Measurements from ENCODE around the gene ANGPTL1. TPM values are rescaled to one million over a fixed set of nuclear protein-coding genes. Genes with fewer than 3 reads are reported as not detected.

ANGPTL1 gene
- polyA plus RNA-seq, 3 donors from 2014 or later: not detected

Other genes with a start within 250 kb of the ANGPTL1 start
- gene RALGPS2, start 145.8 kb downstream of the ANGPTL1 start, polyA plus RNA-seq: 1 to 10 TPM in 2 of 3 donors, not detected in 1; 4.7 to 7.2 TPM
- gene FAM20B, start 154.8 kb upstream of the ANGPTL1 start, polyA plus RNA-seq: 10 to 100 TPM in 2 of 3 donors, 1 to 10 TPM in 1; 8.1 to 13.1 (median 10.9) TPM
- 10 to 100 TPM; 41.3 to 64.3 (median 45.2) TPM for gene TOR3A, start 211.0 kb upstream of the ANGPTL1 start, polyA plus RNA-seq